ENCODE data around the gene DOLK.

DOLK gene

DNA sequence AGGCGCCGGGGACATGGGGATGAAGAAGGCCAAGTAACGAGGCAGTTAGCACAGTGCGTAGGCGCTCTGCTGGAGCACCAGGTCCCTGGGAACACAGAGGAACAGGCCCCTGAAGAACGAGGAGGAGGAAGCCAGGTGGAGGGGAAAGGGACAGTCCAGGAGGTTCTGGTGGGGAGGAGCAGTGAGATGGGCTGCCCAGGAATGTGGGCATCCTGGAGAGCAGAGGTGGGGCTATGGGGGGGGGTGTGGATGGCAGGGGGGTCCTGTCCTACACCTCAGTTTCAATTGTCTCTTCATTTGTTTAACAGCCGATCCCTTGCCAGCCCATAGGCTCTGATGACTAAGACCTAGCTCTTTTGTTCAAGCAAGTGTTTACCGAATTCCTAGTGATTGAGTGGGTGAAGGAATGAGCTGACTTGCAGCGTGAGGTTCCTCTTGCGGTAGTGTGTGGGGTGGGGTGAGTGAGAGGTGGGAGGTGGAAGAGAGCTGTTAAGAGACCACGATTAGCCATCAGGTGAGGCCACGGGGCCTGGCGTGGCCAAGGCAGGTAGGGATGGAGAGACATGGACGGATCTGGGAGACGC, 35.0 kb downstream of the DOLK start:
- Histone ChIP-seq H3K9me3 (ENCODE audit: insufficient read depth, low read length, severe bottlenecking) (no peaks in the 10 kb centered on the region), H3K4me3 (ENCODE audit: low read depth in 1 of 2, low read length in 2 of 2) (no peak overlapping the region), H3K27ac (ENCODE audit: low read length) (no peak overlapping the region), H4K20me1 (ENCODE audit: insufficient read depth, low read length) (peaks cover 9% of the 10 kb centered on the region; the same call in 1 of the 2 replicates), H2AFZ (ENCODE audit: low read depth, low read length) (no peak overlapping the region), H3K4me1 (ENCODE audit: insufficient read depth, low read length) (no peaks in the 10 kb centered on the region), H3K27me3 (ENCODE audit: insufficient read depth, low read length, poor library complexity) (no peaks in the 10 kb centered on the region), H3K79me2 (ENCODE audit: insufficient read depth, low read length) (peaks cover 2% of the 10 kb centered on the region; the same call in 1 of the 2 replicates), H3K36me3 (ENCODE audit: insufficient read depth, low read length) (peaks cover 71% of the 10 kb centered on the region), H3K4me2 (ENCODE audit: insufficient read depth, low read length) (no peak overlapping the region), H3K9ac (ENCODE audit: low read depth, low read length) (no peak overlapping the region)
- no peak for ATAC-seq (ENCODE audit: insufficient read depth, low read depth)
- DNase-seq: no peak
- TF ChIP-seq, protein P1, sequence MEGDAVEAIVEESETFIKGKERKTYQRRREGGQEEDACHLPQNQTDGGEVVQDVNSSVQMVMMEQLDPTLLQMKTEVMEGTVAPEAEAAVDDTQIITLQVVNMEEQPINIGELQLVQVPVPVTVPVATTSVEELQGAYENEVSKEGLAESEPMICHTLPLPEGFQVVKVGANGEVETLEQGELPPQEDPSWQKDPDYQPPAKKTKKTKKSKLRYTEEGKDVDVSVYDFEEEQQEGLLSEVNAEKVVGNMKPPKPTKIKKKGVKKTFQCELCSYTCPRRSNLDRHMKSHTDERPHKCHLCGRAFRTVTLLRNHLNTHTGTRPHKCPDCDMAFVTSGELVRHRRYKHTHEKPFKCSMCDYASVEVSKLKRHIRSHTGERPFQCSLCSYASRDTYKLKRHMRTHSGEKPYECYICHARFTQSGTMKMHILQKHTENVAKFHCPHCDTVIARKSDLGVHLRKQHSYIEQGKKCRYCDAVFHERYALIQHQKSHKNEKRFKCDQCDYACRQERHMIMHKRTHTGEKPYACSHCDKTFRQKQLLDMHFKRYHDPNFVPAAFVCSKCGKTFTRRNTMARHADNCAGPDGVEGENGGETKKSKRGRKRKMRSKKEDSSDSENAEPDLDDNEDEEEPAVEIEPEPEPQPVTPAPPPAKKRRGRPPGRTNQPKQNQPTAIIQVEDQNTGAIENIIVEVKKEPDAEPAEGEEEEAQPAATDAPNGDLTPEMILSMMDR (IDR thresholded peaks at IDR 0.05; ENCODE audit: borderline replicate concordance, extremely low read depth, low read length, poor library complexity, severe bottlenecking): no peak
- no peak for TF ChIP-seq EZH2 (IDR thresholded peaks at IDR 0.05; ENCODE audit: borderline replicate concordance, low read depth, low read length, severe bottlenecking)

DNA sequence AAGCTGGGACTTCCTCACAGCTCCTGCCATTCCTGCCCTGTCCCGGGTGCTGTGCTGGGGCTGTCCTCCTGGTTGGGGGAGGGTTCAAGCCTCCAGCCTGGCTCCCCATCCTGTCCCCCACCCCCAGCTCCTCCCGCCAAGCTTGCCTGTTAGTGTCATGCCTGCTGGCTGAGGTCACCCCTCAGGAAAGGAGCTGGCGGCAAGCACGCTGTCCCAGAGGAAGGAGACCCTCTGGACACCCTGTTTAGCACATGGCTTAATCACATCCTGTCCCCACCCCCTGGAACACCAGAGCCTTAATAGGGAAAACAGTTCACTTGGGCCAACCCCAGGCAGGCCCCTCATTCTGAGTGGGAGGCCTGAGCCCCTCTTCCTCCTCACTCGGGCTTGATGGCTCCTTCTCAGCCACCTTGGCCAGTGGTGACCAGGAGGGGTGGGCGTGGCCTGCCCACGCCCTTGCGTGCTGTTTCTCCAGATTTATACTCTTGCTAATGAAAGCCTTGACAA, 35.8 kb downstream of the DOLK start:
- TF ChIP-seq, protein P1 (IDR thresholded peaks at IDR 0.05; ENCODE audit: borderline replicate concordance, extremely low read depth, low read length, poor library complexity, severe bottlenecking): no peak
- TF ChIP-seq EZH2 (IDR thresholded peaks at IDR 0.05; ENCODE audit: borderline replicate concordance, low read depth, low read length, severe bottlenecking): no peak
- peaks cover 9% of the 10 kb centered on the region; the same call in 1 of the 2 replicates for H4K20me1 ChIP-seq (ENCODE audit: insufficient read depth, low read length)
- DNase-seq (no peak), ATAC-seq (ENCODE audit: insufficient read depth, low read depth) (no peak)
- no peak overlapping the region for H3K4me3 ChIP-seq (ENCODE audit: low read depth in 1 of 2, low read length in 2 of 2)
- H3K9ac ChIP-seq (ENCODE audit: low read depth, low read length): no peak overlapping the region
- peaks cover 73% of the 10 kb centered on the region for H3K36me3 ChIP-seq (ENCODE audit: insufficient read depth, low read length)
- H3K27me3 ChIP-seq (ENCODE audit: insufficient read depth, low read length, poor library complexity): no peaks in the 10 kb centered on the region
- no peak overlapping the region for H2AFZ ChIP-seq (ENCODE audit: low read depth, low read length)
- no peak overlapping the region for H3K4me2 ChIP-seq (ENCODE audit: insufficient read depth, low read length)
- no peak overlapping the region for H3K27ac ChIP-seq (ENCODE audit: low read length)
- peaks cover 2% of the 10 kb centered on the region; the same call in 1 of the 2 replicates for H3K79me2 ChIP-seq (ENCODE audit: insufficient read depth, low read length)
- no peaks in the 10 kb centered on the region for H3K4me1 ChIP-seq (ENCODE audit: insufficient read depth, low read length)
- H3K9me3 ChIP-seq (ENCODE audit: insufficient read depth, low read length, severe bottlenecking): no peaks in the 10 kb centered on the region

DNA sequence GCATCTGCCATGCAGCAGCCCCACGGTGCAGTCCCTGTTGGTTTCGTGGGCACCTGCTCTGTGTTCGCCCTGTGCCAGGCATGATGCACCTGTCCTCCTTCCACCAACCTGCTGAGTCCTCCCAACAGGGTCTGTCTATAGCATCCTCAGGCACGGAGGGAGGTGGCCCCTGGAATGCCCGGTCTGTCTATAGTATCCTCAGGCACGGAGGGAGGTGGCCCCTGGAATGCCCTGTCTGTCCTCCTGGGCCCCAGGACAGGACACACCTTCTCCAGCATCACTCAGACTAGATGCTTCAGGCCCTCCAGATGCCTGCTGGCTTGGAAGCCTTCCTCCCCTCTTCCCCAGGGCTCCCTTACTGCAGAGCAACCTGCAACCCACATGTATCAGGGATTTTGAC, 36.5 kb downstream of the DOLK start:
- Histone ChIP-seq H4K20me1 (ENCODE audit: insufficient read depth, low read length) (peaks cover 9% of the 10 kb centered on the region; the same call in 1 of the 2 replicates), H3K4me2 (ENCODE audit: insufficient read depth, low read length) (no peak overlapping the region), H2AFZ (ENCODE audit: low read depth, low read length) (no peak overlapping the region), H3K27me3 (ENCODE audit: insufficient read depth, low read length, poor library complexity) (no peaks in the 10 kb centered on the region), H3K79me2 (ENCODE audit: insufficient read depth, low read length) (peaks cover 2% of the 10 kb centered on the region; the same call in 1 of the 2 replicates), H3K27ac (ENCODE audit: low read length) (no peak overlapping the region), H3K4me3 (ENCODE audit: low read depth in 1 of 2, low read length in 2 of 2) (no peak overlapping the region), H3K4me1 (ENCODE audit: insufficient read depth, low read length) (no peaks in the 10 kb centered on the region), H3K36me3 (ENCODE audit: insufficient read depth, low read length) (peaks cover 69% of the 10 kb centered on the region), H3K9me3 (ENCODE audit: insufficient read depth, low read length, severe bottlenecking) (no peaks in the 10 kb centered on the region), H3K9ac (ENCODE audit: low read depth, low read length) (no peak overlapping the region)
- DNase-seq (no peak), ATAC-seq (ENCODE audit: insufficient read depth, low read depth) (no peak)
- TF ChIP-seq, protein P1 (IDR thresholded peaks at IDR 0.05; ENCODE audit: borderline replicate concordance, extremely low read depth, low read length, poor library complexity, severe bottlenecking): no peak
- no peak for TF ChIP-seq EZH2 (IDR thresholded peaks at IDR 0.05; ENCODE audit: borderline replicate concordance, low read depth, low read length, severe bottlenecking)
